DMS153 (cell line): ENCODE results near the gene FNBP1L.
"Not testable (repeated sequence)": the region's sequence is repeated elsewhere in the genome, so short reads cannot be mapped to it uniquely, and the experiment has no call there.

Experiments
- DNase-seq: peaks from one replicate; lab custom pipeline; 2025; lab: John Stamatoyannopoulos, UW

FNBP1L gene

DNA sequence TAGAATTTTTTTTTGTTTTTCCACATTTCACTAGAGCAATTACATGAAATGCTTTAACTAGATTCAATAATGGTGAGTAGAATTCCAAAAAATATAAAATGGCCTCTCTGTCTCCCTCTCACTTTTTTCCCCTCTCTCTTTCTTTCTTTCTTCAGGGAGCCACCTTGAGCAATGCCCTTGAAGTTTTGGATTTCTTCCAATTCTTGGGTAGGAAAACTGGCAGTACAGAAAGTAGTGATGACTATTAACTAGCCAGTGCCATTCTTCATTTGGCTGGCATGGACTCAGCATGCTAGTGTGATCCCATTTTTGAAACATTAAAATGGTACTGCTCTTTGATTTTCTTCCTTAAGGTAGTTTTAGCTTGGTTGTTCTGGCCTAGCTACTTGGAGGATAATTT is 4.5 kb upstream of the FNBP1L start:
- no peak for DNase-seq

DNA sequence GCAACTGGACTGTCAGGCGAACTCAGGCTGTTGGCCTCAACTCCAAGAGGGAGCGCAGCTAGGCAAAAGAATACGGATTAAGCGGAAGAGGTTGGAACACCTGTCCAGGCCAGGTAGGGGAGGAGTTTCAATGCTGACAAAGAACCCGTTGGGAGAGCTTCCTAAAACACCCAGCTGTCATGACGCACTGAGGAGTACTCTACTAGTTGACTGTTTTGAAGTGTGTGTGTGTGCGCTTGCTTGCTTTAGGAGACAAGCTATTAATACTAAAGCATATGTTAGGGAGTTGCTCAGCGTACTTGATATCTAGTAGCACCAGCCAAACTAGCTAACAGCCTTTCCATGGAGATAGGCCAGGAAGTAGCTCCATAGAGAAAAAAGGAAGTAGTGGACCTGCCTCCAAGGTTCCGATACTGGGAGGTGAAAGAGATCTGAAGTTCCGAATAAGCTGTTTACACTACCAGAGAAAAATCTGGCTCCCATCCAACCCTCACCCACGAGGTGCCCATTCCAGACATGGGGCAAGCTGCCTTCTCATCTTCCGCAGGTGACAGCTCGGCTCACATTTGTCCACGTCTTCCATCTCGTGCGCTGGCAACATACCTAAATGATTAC is 974 bp upstream of the FNBP1L start:
- DNase-seq, result peak; percentile 80

DNA sequence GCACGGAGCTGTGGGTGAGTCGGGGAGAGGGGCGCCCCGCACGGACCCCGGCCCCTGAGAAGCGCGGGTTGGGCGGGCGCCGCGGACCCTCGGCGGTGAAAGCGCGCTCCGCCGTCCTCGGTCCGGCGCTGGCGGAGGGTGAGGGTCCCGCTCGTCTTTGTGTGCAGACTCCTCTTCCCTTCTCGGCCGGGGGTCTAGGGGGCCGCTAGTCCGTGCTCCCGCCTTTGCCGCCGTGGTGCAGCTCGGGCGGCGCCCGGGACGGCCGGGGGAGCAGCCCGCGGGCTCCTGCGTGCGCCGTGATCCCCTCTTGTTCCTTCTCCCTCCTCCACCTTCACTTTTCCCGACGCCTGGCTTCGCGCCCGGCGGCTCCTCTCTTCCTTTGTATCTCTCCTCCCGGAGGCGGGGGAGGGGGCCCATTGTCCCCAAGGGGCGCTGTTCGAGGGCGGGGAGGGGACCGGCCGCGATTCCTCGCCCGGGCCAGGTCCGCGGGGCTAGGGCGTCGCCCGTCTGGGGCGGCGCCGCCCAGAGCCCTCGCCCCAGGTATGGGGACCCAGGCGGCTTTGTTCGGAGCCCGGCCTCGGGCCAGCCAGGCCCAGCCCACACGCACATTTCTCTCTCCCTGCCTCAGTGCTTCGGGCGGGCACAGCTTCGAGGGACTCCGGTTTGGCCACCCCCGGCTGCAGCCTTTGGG is 519 bp downstream of the FNBP1L start:
- DNase-seq, result peak; percentile 29

DNA sequence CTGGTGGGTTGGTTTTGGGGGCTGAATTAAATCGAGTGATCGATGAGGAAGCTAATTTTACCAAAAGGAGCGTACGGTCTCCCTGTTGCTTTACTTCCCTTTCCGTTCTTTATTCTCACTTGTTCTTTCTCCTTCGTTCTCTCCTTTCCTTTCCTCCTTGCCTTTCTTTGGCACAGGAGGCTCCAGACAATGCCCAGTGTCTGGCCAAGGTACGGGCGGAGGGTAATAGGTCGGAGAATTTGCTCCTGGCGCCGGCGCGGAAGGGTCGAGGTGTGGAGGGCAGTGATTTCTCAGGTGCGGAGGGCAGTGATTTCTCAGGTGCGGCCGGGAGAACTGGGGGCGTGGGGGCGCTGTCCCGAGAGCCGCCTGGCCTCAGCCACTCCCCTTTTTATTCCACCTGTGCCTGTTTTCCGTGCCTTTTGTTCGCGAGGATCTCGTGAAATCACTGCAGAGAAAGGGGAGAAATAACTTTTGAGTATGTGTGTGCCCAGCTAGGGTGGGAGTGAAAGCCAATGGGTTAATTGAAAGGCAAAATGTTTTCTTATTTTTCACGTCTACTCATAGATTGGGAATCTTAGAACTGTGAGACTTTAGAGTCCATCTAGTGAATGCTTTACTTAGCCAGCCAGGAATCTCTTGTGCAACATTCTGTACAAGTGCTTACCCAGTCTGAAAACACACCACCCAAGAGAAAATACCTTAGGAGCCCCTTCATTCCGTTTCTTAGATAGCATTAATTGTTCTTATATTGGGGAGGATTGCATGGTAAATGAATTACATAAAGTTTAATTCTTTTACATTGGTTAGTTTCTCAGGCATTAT is 1.3 kb downstream of the FNBP1L start:
- DNase-seq, result peak; percentile 44

DNA sequence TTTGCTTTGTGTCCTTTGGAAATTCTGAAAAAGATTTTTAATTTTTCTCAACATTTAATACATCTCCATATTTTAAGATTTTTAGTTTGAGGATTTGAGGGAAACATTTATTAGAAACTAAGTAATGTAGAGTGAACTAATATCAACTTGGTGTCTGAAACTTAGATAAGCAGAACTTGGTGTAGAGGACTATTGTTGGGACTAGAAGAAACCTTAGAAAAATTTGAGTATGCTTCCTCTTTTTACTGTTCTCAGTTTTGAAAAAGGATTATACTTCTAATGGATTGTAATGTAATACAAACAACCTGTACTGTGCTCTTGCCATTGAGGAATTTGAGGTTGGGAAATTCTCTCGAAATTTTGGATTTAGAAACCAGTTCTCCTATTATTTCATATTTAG is 2.4 kb downstream of the FNBP1L start:
- no peak for DNase-seq

DNA sequence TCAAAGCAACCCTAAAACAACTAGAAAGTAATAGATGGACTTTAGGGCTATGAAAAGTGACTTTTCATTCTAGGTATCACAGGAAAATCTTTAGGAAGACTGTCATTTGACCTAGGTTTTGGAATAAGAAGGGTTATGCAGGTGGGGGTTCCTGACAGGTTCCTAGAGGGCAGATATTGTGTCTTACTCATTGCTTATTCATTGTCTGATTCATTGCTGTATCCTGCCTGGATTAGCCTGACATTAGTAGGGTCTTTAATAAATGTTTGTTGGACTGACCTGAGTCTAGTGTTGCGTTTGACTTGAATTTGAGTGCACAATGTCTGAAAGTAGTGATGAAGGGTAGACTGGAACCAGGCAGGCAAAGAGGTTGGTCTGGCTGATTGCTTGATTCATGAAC is 6.0 kb downstream of the FNBP1L start:
- DNase-seq, result no peak

DNA sequence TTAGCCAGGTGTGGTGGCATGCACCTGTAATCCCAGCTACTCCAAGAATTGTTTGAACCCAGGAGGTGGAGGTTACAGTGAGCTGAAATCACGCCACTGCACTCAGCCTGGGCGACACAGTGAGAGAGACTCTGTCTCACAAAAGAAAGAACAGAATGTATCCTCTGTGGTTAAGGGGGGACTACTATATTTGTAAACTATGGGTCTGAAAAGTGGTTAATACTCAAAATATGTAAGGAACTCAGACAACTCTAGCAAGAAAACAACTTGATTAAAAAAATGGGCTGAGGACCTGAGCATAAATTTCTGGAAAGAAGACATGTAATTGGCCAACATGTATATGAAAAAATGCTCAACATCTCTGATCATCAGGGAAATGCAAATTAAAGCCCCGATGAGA is 11.2 kb downstream of the FNBP1L start:
- DNase-seq, result no peak

DNA sequence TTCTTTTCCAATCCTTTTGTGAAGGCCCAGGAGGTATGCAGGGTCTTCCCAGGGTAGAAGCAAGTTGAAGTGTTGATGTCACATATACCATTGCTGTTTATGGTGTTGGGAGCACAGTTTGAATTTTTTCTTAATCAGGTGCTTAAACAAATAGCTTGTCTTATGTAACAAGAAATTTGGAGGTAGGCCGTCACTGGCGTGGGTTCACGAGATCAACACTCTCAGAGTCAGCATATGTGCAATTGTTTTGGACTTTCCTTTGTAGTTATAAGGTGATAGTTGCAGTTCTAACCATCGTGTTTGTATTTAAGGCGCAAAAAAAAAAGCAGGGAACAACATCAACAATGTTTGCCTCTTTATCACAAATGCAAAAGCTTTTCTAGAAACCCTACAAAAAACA is 13.3 kb downstream of the FNBP1L start:
- no peak for DNase-seq

DNA sequence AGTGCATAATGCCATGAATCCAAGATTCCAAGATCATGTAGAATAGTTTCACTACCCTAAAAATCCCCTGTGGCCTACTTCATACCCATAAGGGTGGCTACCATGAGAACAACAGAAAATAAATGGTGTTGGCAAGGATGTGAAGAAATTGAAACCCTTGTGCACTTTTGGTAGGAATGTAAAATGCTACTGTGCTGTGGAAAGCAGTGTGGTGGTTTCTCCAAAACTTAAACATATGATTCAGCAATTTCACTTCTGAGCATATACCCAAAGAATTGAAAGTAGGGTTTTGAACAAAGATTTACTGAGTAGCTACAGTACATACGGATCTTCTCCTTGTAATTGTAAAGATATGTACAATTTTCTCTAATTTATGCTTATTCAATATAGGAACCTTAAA is 16.0 kb downstream of the FNBP1L start:
- no peak for DNase-seq

DNA sequence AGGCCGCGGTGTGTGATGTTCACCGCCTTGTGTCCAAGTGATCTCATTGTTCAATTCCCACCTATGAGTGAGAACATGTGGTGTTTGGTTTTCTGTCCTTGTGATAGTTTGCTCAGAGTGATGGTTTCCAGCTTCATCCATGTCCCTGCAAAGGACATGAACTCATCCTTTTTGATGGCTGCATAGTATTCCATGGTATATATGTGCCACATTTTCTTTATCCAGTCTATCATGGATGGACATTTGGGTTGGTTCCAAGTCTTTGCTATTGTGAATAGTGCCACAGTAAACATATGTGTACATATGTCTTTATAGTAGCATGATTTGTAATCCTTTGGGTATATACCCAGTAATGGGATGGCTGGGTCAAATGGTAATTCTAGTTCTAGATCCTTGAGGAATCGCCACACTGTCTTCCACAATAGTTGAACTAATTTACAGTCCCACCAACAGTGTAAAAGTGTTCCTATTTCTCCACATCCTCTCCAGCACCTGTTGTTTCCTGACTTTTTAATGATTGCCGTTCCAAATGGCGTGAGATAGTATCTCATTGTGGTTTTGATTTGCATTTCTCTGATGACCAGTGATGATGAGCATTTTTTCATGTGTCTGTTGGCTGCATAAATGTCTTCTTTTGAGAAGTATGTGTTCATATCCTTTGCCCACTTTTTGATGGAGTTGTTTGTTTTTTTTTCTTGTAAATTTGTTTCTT is 17.6 kb downstream of the FNBP1L start:
- not testable (repeated sequence) for DNase-seq

DNA sequence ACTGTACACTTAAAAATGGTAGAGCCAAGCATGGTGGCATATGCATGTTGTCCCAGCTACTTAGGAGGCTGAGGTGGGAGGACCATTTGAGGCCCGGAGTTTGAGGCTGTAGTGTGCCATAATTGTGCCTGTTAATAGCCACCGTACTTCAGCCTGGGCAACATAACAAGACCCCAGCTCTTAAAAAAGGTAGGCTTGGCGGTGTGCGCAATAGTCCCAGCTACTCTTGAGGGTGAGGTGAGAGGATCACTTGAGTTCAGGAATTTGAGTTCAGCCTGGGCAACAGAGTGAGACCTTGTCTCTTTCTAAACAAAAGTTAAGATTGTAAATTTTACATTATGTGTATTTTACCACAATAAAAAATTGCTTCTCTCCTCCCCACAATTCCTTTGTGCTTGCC is 19.7 kb downstream of the FNBP1L start:
- no peak for DNase-seq

DNA sequence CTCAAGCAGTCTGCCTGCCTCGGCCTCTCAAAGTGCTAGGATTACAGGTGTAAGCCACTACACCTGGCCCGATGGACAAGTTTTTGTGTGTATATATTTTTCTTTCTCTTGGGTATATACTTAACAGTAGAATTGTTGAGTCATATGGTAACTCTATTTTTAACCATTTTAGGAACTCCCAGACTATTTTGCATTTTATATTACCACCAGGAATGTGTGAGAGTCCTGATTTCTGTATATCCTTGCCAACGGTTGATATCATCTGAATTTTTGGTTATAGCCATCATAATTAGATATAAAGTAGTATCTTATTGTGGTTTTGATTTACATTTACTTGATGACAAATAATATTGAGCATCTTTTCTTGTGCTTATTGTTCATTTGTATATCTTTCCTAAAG is 20.7 kb downstream of the FNBP1L start:
- DNase-seq, result no peak

DNA sequence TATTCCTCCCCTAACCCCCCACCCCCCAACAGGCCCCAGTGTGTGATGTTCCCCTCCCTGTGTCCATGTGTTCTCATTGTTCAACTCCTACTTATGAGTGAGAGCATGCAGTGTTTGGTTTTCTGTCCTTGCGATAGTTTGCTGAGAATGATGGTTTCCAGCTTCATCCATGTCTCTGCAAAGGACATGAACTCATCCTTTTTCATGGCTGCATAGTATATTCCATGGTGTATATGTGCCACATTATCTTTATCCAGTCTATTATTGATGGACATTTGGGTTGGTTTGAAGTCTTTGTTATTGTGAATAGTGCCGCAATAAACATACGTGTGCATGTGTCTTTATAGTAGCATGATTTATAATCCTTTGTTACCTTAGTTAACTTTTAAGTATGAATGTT is 21.3 kb downstream of the FNBP1L start:
- DNase-seq, result not testable (repeated sequence)

DNA sequence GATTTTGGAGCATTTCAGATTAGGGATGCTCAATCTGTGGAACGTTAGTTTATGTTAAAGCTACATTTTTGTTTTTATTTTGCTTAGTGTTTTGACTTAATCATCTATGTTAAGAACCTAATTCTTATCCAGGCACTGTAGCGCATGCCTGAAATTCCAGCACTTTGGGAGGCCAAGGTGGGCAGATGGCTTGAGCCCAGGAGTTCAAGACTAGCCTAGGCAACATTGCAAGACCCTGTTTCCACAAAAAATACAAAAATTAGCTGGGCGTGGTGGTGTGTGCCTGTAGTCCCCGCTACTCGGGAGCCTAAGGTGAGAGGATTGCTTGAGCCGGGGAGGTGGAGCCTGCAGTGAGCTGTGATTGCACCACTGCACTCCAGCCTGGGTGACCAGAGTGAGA is 23.4 kb downstream of the FNBP1L start:
- no peak for DNase-seq

DNA sequence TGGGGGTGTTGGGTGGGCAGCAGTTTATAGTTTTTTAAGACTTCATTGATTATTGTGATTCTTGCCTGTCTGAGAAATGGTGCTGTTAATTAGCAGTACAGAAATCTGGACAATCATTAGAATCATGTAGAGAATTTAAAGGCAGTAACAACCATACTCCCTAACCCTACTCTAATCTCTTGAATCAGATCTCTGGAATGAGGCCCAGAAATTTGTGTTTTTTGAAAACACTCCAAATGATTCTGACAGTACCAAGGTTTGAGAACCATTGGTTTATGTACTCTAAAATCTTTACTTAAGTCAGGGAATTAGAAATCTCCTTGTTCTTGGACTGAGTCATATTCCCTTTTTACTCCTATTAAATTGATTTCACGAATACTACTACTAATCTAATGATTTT is 24.0 kb downstream of the FNBP1L start:
- no peak for DNase-seq

DNA sequence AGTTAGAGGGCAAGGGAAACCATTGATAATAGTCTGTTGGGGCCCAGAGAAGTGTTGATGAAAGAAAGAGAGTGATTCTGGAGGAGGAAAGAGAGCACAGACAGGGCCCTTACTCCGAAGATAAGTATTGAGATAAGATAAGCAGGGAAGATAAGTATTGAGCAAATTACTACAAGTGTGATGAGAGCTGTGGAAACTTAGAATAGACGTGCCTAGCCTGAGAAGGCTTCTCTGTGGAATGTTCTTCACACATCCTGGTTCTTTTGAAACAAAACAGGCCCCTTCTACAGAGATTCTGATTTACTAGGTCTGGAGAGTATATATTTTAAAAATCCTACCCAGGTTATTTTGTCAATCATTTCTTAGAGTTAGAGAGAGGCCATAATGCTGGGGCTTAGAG is 26.4 kb downstream of the FNBP1L start:
- DNase-seq, result no peak

DNA sequence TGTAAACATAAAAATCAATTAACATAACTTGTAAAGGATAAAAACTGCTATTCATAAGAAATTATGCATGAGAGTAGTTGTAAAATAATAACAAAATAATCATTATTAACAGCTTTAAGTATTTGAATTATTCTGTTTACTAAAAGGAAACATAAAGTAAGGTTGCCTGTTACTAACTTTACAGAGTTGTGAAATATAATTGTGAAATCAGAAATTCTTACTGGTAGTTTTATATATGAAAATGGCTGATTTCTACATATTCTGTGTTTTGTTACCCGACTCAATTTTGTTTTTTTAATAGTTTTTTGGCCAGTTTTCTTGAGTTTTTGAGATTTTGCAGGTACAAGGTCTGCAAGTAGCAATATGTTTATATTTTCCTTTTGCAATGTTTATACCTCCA is 27.8 kb downstream of the FNBP1L start:
- no peak for DNase-seq

DNA sequence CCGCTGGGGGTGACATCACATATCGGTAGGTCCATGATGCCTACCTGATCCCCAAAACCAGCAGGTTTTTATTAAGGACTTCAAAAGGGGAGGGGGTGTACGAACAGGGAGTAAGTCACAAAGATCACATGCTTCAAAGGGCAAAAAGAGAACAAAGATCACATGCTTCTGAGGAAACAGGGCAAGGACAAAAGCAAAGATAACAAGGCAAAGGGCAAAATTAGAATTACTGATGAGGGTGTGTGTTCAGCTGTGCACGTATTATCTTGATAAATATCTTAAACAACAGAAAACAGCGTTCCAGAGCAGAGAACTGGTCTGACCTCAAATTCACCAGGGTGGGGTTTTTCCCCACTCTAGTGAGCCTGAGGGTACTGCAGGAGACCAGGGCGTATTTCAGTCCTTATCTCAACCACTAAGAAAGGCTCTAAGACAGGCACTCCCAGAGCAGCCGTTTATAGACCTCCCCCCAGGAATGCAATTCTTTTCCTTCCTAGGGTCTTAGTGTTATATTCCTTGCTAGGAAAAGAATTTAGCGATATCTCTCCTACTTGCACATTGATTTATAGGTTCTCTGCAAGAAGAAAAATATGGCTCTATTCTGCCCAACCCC is 31.3 kb downstream of the FNBP1L start:
- DNase-seq, result not testable (repeated sequence)

DNA sequence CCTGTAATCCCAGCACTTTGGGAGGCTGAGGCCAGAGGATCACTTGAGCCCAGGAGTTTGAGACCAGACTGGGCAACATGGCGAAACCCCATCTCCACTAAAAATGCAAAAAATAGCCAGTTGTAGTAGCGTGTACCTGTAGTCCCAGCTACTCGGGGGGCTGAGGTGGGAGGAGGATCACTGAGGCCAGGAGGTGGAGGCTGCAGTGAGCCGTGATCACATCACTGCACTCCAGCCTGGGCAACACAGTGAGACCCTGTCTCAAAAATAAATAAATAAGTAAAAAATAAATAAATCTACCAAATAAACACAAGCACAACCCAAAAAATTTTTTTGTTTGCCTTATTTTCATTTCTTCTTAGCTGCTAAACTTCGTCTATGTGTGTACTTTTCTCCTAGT is 34.0 kb downstream of the FNBP1L start:
- DNase-seq, result not testable (repeated sequence)

DNA sequence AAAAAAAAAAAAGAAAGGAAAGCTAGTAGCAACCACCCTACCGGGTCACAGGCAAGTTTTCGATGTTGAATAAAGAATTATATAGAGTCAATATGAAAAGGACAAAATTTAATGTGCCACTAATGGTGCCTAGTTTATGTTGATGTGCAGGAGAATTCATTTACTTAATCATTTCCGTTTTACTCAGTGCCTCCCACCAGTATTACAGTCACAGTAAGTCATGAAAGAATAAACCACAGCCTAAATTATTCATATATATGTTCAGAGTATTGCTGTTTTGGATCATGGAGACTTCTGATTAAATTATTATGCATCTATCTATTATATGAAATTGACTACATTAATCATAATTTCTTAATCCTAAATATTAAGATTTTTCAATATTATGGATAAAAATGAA is 35.3 kb downstream of the FNBP1L start:
- no peak for DNase-seq

DNA sequence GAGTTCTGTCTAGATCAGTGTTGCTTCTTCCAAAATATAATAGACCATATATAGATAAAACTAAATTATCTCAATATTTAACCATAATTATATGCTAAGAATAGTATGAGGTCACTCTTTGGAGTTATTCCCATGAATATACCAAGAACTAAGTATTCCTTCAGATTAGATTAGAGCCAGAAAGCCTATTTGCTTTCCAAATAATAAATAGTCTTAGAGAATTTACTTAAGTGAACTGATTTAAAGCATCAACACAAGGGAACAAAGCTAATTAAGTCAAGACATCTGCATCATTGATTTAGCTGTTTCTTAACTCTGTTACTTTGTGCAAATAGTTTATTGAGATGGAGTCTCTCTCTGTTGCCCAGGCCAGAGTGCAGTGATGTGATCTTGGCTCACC is 35.7 kb downstream of the FNBP1L start:
- no peak for DNase-seq

DNA sequence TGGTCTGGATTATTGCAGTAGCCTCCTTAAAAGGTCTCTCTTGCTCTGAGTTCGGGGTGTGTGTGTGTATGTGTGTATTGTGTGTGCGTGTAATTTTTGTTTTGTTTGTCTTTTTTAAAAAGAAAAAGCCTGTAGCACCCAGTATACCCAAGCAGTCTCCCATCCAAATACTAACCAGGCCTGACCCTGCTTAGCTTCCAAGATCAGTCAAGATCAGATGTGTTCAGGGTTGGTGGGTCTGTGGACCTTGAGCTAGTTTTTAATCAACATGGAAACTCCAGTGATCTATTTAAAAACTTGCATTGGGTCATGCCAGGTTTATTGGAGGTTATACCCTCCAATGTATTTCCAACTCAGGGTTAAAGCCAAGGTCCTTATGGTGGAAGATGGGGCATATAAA is 40.3 kb downstream of the FNBP1L start:
- no peak for DNase-seq
